Kidney (tissue), 14 donors: Measurements from ENCODE around the gene ITPR2. TPM values are rescaled to one million over a fixed set of nuclear protein-coding genes. Genes with fewer than 3 reads are reported as not detected.

ENCODE experiments used
- DNase-seq, 5 donors: peaks; one replicate each; pipeline ENCODE4 v3.0.0-alpha.2; 2013 to 2020
- FAIRE-seq: peaks from 2 replicates; lab custom pipeline; 2012; peaks lifted over from hg19 to GRCh38; lab: Jason Lieb, UNC
- H3K27ac ChIP-seq, 2 donors: one replicate each; pipeline ENCODE4 v1.7.0; 2013; ENCODE audit warnings: low read depth in 2 of 2, low read length in 2 of 2, inconsistent platforms in 1 of 2
- H3K27me3 ChIP-seq: one replicate; pipeline ENCODE4 v1.7.1; 2013; ENCODE audit warnings: low read length, inconsistent platforms; ENCODE audit not compliant: control insufficient read depth, insufficient read depth
- H3K36me3 ChIP-seq, 3 donors: one replicate each; pipeline versions ENCODE4 v1.7.0 to v1.7.1; 2013; ENCODE audit warnings: low read length in 3 of 3, control low read depth in 1 of 3, inconsistent platforms in 1 of 3; ENCODE audit not compliant: insufficient read depth in 3 of 3, control insufficient read depth in 2 of 3
- H3K4me1 ChIP-seq, 3 donors: one replicate each; pipeline versions ENCODE4 v1.7.0 to v1.7.1; 2013; ENCODE audit warnings: low read length in 3 of 3, inconsistent platforms in 1 of 3, low read depth in 1 of 3; ENCODE audit not compliant: control insufficient read depth in 2 of 3, insufficient read depth in 2 of 3
- H3K4me3 ChIP-seq, 3 donors: one replicate each; pipeline versions ENCODE4 v1.7.0 to v1.8.1; 2013; ENCODE audit warnings: low read length in 3 of 3, control low read depth in 1 of 3, inconsistent platforms in 1 of 3
- H3K9ac ChIP-seq, 3 donors: one replicate each; pipeline versions ENCODE4 v1.7.0 to v1.7.1; 2013; ENCODE audit warnings: low read length in 3 of 3, control low read depth in 1 of 3, inconsistent platforms in 1 of 3
- H3K9me3 ChIP-seq, 3 donors: one replicate each; pipeline versions ENCODE4 v1.7.0 to v1.7.1; 2013; ENCODE audit warnings: low read length in 3 of 3, control low read depth in 1 of 3, inconsistent platforms in 1 of 3; ENCODE audit not compliant: control insufficient read depth in 2 of 3, insufficient read depth in 1 of 3
- CTCF ChIP-seq: IDR thresholded peaks from 3 replicates; pipeline ENCODE4 v1.5.1; 2012; ENCODE audit warnings: mild to moderate bottlenecking, moderate library complexity, borderline replicate concordance; ENCODE audit not compliant: insufficient read depth; ENCODE audit errors: extremely low read depth
- intact Hi-C: fragments of 100-400 bp; cut with DNase I; formaldehyde crosslinking; loops from one replicate; pipeline ENCODE4 v1.11.1; 2022
- polyA plus RNA-seq: library from polyadenylated mRNA; stranded (reverse); fragments of 350-450 nt; fragmentation: Illumina TruSeq; extraction: RNeasy Lipid Tissue Mini Kit (QIAGEN cat#74804); gene quantifications from one replicate; pipeline ENCODE4 v1.2.3, GENCODE V29; 2014; ENCODE audit warnings: low read depth, low replicate concordance; ENCODE audit not compliant: insufficient read depth
- total RNA-seq: library from RNA; stranded (reverse); fragmentation: NEBNext Ultra II Directional; extraction: Animal tissue kit (Norgen Biotek cat#: 25700); gene quantifications from one replicate; pipeline ENCODE4 v1.2.1, GENCODE V29; 2021
- donor health status: control.
- donor health status: control.
- donor health status: control.
- donor health status: control.
- donor health status: control.
- donor health status: DM: yes; HTN: yes; CAD: no.
- donor health status: Normal renal cell carcinoma (clear cell type).

ITPR2 gene
- total and polyA plus RNA-seq, 2 donors from 2014 or later: 5.7 to 56.9 TPM

GRCh38 chr12:26698186-26698585, 134.8 kb downstream of the ITPR2 start:
- H3K9ac ChIP-seq: no peak overlapping the region
- DNase-seq (no peak), FAIRE-seq (no peak)
- H3K27me3 ChIP-seq: no peaks in the 10 kb centered on the region
- H3K4me1 ChIP-seq: no peaks in the 10 kb centered on the region
- intact Hi-C loops: no loop called here
- no peak for TF ChIP-seq CTCF
- H3K27ac ChIP-seq: no peak overlapping the region
- H3K36me3 ChIP-seq: peaks cover 0 to 11% (median 6%) of the 10 kb centered on the region in 3 donors
- no peaks in the 10 kb centered on the region for H3K9me3 ChIP-seq
- H3K4me3 ChIP-seq: no peak overlapping the region

GRCh38 chr12:26697217-26697616, 135.8 kb downstream of the ITPR2 start:
- H3K4me3 ChIP-seq: no peak overlapping the region
- H3K9me3 ChIP-seq: no peaks in the 10 kb centered on the region
- peaks cover 0 to 11% (median 7%) of the 10 kb centered on the region in 3 donors for H3K36me3 ChIP-seq
- H3K27ac ChIP-seq: no peak overlapping the region
- DNase-seq (no peak), FAIRE-seq (no peak)
- H3K9ac ChIP-seq: no peak overlapping the region
- intact Hi-C loops: no loop called here
- no peak for TF ChIP-seq CTCF
- no peaks in the 10 kb centered on the region for H3K4me1 ChIP-seq
- no peaks in the 10 kb centered on the region for H3K27me3 ChIP-seq

GRCh38 chr12:26696613-26697092, 136.3 kb downstream of the ITPR2 start:
- intact Hi-C loops: no loop called here
- Histone ChIP-seq H3K27me3 (no peaks in the 10 kb centered on the region), H3K9ac (no peak overlapping the region), H3K9me3 (no peaks in the 10 kb centered on the region), H3K4me1 (no peaks in the 10 kb centered on the region), H3K36me3 (peaks cover 0 to 11% (median 7%) of the 10 kb centered on the region in 3 donors), H3K27ac (no peak overlapping the region), H3K4me3 (no peak overlapping the region)
- no peak for TF ChIP-seq CTCF
- FAIRE-seq (no peak), DNase-seq (no peak)

GRCh38 chr12:26696048-26696612, 136.9 kb downstream of the ITPR2 start:
- FAIRE-seq (no peak), DNase-seq (no peak)
- H3K9ac ChIP-seq: no peak overlapping the region
- H3K4me1 ChIP-seq: no peaks in the 10 kb centered on the region
- intact Hi-C loops: no loop called here
- H3K36me3 ChIP-seq: peaks cover 0 to 11% (median 7%) of the 10 kb centered on the region in 3 donors
- H3K27me3 ChIP-seq: no peaks in the 10 kb centered on the region
- TF ChIP-seq CTCF: no peak
- no peak overlapping the region for H3K27ac ChIP-seq
- H3K9me3 ChIP-seq: no peaks in the 10 kb centered on the region
- H3K4me3 ChIP-seq: no peak overlapping the region
